ENCODE results near the gene RBBP5. TPM values are rescaled to one million over a fixed set of nuclear protein-coding genes. Genes with fewer than 3 reads are reported as not detected.

The RBBP5 gene
- total RNA-seq, 1 donor from 2014 or later = 23.2 TPM

DNA sequence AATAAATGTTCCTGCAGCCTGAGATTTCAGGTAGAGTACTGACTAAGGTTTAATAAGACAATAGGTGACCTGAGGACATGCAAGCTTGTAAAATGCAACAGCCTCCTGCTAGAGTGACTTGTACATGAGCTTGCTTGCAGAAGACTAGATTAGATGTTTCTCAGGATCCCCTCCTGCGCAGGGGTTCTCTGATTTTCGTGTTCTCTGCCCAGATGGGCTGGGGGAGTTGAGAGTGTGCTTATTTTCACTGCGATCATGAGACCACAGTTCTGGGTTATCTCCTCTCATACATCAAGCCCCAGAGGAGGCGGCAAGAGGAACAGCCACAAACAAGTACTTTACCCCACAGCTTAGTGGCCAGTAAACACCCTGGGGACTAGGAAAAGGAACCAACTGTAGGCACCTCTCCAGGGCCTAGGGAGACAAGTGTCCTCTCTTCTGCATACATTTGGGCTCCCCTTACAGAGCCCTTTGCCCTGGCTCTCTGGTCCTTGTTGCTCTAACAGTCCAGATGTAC lies 45.5 kb downstream of the RBBP5 start:
- FAIRE-seq = no peak
- no peak for DNase-seq (ENCODE audit: low spot score in 2 of 2)

DNA sequence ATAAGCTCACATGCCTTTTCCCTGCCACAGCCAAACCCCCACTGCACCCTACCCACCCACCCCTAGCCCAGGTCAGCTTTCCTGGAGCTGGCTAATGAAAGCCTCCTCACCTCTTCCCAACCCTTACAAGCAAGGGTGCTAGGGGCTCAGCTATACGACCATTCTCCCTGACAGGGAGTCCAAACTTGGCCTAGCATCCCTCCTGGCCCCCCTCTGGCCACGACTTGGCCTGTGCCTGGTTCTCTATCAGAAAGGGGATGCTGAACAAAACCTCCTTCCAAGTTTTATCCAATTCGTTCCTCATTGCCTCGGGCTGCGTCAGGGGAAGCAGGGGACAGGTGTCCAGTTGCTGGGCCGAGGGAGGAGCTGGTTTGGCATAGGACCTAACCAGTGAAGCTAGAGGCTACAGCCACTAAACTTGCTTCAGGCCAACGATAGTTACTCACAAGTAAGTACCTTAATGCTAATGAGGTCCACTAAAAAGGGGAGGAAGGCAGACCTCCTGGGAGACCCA lies 46.1 kb downstream of the RBBP5 start:
- no peak for FAIRE-seq
- DNase-seq (ENCODE audit: low spot score in 2 of 2) = no peak

DNA sequence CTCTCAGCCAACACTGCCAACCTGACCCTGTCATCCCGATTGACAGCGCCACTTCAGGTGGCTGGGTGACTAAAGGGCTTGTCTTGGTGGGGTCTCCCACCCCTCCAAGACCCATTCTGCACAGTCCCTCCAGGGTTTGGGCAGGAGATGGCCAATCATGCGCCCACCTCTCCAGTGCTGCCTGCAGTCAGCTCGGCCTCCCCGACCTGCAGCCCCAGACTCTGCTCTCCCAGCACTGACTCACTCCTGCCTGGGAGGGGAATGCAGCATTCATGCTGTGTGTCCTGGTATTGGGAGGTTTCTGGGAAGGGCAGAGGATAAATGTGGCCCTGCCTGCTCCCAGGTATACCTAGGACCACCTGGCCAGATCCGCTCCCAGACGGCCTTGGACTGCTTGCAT lies 47.3 kb downstream of the RBBP5 start:
- FAIRE-seq = no peak
- DNase-seq (ENCODE audit: low spot score in 2 of 2) = no peak

DNA sequence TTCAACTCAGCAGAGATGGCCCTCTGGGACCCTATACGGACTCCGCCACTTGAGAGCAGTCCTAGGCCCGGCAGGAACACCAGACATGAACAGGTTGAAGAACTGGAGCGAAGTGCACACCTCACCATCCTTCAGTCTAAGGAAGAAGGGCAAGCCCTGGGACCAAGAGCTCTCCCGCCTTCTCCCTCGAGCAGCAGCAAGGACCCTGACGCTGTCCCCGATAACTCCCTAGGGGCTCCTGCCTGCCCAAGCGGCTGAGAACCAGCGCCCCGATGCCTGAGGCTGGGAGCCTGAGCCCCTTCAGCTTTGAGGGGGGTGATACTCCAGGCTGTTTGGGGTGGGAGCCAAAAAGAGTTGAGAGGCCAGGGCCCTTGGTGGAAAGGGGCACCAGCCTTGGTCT lies 47.7 kb downstream of the RBBP5 start:
- no peak for FAIRE-seq
- DNase-seq (ENCODE audit: low spot score in 2 of 2) = peak in 1 of 2 donors; percentile 5

DNA sequence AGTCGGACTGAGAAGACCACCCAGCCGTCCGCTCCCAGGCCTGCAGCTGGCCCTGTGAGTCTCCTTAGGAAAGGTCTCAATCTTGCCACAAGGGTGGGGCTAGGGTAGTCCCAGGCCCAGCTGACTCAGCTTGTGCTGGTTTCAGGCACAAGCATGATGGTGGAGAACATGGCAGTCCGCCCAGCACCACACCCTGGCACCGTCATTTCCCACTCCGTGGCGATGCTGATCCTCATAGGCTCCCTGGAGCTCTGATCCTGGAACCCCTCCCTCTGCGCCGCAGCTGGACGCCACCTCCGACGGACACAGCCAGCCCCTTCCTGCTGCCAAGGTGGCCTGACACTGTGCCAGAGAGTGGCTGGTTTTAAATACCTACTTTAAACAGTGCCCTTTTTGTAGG lies 48.3 kb downstream of the RBBP5 start:
- FAIRE-seq (no peak), DNase-seq (ENCODE audit: low spot score in 2 of 2) (peak in 1 of 2 donors; percentile 10)

DNA sequence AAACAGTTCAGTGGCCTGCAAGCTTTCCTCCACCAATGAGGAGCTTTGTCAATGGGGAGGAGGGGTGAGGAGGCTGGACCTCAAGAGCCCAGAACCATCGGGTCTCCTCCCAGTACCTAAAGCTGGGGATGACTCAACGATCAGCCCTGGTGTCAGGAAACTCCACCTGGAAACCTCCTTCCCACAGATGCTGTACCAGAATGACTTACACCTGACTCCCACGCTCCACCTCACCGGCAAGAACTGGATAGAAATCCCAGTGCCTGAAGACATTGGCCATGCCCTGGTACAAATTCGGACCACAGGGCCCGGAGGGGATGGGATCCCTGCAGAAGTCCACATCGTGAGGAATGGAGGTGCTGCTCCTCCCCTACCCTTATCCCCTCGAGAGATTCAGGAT lies 48.9 kb downstream of the RBBP5 start:
- DNase-seq (ENCODE audit: low spot score in 2 of 2) (peak in 1 of 2 donors; percentile 27), FAIRE-seq (no peak)

DNA sequence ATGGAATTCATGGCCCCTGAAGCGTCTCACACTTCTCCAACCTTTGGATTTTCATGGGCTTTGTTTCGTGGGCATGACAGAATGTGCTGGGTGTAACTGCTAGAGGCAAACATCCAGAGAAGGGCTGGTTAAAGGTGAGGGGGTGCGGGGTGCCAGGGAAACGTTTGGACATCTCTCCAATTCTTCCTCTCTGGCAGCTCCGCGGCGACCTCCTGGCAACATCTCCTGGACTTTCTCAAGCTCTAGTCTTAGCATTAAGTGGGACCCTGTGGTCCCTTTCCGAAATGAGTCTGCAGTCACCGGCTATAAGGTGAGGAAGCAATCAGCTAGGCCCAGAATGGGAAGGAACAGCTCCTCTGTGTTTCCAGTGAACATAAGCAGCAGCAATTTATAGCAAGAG lies 49.5 kb downstream of the RBBP5 start:
- no peak for FAIRE-seq
- DNase-seq (ENCODE audit: low spot score in 2 of 2) = no peak

DNA sequence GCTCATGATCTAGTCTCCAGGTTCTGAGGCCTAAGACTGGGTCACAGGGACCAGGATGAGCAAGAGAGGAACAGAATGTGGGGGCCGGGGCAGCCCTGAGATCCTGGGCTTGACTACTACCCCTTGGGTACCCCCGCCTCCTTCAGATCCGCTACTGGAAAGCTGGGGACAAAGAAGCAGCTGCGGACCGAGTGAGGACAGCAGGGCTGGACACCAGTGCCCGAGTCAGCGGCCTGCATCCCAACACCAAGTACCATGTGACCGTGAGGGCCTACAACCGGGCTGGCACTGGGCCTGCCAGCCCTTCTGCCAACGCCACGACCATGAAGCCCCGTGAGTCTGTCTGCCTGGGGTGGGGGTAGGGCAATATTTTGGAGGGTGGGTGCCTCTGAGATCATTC lies 50.0 kb downstream of the RBBP5 start:
- FAIRE-seq (no peak), DNase-seq (ENCODE audit: low spot score in 2 of 2) (peak in 1 of 2 donors; percentile 28)

DNA sequence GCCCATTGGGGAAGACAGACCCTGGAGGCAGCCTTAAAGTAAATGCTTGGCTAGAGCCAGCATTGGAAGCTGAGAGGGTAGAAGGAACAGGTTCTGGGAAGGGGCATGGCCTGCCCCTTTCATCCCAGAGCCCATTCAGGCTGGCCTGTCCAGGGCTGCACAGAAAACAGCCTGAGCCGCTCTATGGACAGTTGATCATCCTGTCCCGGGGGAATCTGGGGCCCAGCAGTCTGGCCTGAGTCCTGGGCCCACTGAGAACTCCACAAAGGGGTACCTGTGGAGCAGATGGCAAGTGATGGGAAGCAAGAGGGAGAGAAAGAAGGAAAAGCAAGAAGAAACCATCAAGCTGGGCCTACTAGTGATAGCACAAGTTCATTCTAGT lies 50.8 kb downstream of the RBBP5 start:
- no peak for DNase-seq (ENCODE audit: low spot score in 2 of 2)
- no peak for FAIRE-seq

DNA sequence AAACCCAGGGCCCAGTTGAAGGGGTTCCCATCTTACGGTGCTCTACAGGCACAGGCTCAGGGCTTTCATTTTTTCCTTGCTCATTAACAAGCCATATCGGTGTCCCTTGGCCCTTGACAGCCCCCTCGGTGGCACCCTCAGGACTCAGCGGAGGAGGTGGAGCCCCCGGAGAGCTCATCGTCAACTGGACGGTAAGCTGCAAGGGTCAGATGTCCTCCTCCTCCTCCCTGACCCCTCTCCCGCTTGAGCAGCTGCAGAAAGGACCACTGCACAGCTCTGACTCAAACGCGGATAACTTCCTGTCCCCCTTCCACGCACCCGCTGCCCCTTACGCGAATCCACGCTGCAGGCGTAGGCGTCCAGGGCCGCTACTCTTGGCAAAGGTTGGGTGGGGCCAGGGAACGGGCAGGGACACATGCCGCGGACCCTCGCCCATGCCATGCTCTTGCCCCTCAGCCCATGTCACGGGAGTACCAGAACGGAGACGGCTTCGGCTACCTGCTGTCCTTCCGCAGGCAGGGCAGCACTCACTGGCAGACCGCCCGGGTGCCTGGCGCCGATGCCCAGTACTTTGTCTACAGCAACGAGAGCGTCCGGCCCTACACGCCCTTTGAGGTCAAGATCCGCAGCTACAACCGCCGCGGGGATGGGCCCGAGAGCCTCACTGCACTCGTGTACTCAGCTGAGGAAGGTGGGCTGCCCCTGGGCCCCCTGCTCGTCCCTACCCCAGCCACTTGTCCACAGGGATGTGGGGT lies 52.2 kb downstream of the RBBP5 start:
- FAIRE-seq (no peak), DNase-seq (ENCODE audit: low spot score in 2 of 2) (no peak)

DNA sequence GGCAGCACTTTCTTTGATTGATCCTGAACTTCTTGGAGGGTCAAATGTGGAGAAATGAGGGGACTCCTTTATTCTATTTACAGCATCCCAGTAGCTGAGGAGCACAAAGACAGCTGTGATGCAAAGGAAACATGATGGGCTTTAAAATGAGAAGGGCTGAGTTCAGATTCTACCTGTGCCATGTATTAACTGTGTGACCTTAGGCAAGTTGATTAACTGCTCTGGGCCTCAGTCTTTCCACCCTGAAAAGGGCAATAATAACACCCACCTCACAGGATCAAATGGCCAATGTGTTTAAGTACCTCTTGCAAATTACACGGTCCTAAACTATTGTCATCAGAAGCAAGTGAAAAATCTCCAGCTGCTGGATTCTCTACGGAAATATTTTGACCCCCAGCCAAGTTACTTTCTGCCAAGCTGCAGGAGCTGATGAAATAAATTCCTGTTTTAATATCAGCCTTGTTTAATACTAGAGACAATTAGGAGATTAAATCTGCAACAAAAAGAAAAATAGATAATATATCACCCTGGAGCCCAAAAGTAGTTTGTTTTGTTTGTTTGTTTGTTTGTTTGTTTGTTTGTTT lies 53.2 kb downstream of the RBBP5 start:
- FAIRE-seq = no peak
- no peak for DNase-seq (ENCODE audit: low spot score in 2 of 2)

DNA sequence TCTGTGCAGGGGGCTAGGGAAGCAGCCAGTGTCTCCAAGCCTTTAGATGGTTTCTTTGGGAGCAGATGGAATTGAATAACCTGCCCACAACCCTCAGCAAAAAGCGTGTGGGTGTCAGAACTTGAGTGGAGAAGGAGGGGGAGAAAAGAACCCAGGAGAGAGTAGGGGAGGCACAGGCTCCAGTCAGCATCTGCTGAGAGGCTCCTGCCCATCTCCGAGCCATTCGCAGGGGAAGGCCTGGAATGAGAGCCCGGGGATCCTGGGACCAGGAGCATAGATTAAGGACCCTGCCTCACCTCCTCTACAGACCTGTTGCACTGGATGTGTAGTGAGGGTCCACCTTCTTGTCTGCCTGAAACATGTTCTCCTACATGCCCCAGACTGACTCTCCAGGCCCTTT lies 53.8 kb downstream of the RBBP5 start:
- DNase-seq (ENCODE audit: low spot score in 2 of 2) (no peak), FAIRE-seq (no peak)

DNA sequence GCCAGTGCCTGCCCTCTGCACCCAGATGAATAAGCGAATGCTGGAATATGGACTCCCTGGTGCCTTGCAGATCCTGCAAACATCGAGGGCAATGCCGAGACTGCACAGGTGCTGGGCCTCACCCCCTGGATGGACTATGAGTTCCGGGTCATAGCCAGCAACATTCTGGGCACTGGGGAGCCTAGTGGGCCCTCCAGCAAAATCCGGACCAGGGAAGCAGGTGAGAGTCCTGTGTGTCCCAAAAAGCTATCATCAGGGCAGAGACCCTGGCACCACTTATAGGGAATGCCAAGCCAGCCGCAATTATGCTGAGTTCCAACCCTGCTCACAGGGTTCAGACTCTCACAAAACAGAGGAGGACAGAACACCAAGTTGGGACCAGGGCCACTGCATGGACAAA lies 54.7 kb downstream of the RBBP5 start:
- no peak for DNase-seq (ENCODE audit: low spot score in 2 of 2)
- no peak for FAIRE-seq

DNA sequence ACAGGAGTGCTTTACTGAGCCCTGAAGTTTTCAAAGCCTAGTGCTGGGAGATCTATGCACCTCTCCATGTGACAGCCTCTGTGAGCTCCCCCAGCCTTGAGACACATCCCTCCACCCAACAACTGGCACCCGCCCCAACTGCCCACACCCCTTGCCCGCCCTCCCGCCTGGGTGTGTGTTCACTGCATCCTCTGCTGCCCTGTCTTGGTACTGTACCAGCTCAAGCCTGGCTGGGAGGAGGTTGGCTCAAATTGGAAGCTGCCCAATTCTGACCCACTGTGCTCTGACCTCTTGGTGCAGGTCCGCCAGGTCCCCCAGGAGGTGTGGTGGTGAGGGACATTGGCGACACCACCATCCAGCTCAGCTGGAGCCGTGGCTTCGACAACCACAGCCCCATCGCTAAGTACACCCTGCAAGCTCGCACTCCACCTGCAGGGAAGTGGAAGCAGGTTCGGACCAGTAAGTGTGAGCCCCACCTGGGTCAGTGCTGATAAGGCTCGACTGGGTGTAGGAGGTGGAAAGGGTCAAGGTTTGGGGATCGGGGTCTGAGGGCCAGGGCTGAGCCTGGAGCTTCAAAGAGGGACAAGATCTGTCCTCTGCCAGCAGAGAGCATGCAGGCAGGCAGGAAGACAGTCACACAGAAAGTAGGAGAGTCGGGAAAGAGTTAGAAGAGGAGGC lies 55.5 kb downstream of the RBBP5 start:
- FAIRE-seq (no peak), DNase-seq (ENCODE audit: low spot score in 2 of 2) (no peak)

DNA sequence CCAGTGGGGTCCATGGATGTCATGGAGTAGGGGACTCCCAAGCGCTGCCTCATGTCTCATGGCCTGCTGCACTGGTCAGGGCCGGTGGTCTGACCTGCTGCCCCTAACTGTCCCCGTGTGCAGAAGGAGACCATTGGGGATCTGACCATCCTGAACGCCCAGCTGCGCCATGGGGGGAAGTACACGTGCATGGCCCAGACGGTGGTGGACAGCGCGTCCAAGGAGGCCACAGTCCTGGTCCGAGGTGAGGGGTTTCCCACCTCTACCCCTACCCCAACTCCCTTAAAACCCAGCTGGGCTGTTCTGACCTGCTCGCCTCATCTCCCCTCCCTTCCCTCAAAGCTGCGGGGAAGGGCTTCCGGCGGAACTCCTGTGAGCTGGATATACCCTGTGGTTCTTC lies 56.1 kb downstream of the RBBP5 start:
- DNase-seq (ENCODE audit: low spot score in 2 of 2) (no peak), FAIRE-seq (no peak)

DNA sequence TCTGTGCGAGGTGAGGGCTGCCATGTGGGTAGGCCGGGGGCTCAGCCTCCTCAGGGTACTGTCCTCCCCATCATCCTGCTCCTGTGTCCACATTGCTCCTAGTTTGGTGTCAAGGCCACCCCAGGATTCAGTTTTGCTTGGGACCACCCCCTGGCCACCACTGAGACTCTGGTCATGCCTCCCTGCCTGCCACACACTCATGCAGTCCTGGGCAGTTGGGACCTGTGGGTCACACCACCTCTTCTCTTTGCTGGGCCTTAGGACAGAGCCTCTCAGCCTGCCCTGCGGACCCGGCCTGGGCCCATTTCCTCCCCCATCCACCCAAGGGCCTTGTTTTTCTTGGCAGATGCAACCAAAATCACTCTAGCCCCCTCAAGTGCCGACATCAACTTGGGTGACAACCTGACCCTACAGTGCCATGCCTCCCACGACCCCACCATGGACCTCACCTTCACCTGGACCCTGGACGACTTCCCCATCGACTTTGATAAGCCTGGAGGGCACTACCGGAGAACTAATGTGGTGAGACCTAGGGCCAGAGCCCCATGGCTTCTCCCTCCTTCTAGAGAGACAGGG lies 56.9 kb downstream of the RBBP5 start:
- no peak for DNase-seq (ENCODE audit: low spot score in 2 of 2)
- no peak for FAIRE-seq

DNA sequence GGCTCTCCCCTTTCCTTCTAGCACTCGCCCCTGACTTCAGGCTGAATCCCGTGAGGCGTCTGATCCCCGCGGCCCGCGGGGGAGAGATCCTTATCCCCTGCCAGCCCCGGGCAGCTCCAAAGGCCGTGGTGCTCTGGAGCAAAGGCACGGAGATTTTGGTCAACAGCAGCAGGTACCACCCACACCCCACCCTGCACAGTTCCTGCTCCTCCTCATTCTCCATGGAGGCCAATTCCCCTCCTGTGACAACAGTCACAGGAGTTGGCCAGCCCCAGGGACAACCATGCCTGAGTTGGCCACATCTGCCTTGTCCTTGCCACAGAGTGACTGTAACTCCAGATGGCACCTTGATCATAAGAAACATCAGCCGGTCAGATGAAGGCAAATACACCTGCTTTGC lies 57.5 kb downstream of the RBBP5 start:
- FAIRE-seq = no peak

DNA sequence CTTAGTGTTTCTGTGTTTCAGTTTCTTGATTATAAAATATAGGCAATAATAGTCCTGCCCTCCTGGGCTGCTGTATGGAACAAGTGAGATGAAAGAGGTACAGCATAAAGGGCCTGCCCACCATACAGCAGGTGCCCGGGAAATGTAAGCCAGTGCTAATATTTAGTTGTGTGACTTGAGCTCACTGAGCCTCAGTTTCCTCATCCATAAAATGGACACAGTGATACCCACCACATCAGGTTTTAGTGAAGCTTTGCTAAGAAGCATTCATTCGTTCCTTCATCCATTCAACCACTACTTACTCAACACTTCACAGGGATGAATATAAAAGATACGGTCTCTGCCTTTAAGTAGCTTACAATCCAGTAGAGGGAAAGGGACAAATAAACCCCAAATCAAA lies 58.9 kb downstream of the RBBP5 start:
- no peak for DNase-seq (ENCODE audit: low spot score in 2 of 2)
- no peak for FAIRE-seq

More for the DNA sequence above, 57.5 kb downstream of the RBBP5 start:
- no peak for DNase-seq (ENCODE audit: low spot score in 2 of 2)

DNA sequence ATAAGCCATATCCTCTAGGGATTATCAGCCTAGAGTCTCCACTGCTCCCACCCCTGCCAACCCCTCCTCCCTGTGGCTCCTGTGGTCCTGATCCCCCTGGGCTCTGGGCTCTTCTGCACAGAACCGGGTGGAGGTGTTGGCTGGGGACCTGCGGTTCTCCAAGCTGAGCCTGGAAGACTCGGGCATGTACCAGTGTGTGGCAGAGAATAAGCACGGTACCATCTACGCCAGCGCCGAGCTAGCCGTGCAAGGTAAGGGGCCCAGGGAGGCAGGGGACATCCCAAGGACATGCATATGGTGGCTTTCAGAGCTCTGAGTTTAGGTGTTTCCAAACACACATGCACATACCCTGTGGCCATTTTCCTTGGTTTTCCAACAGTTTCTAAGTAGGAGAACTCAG lies 59.5 kb downstream of the RBBP5 start:
- no peak for FAIRE-seq
- DNase-seq (ENCODE audit: low spot score in 2 of 2) = no peak

DNA sequence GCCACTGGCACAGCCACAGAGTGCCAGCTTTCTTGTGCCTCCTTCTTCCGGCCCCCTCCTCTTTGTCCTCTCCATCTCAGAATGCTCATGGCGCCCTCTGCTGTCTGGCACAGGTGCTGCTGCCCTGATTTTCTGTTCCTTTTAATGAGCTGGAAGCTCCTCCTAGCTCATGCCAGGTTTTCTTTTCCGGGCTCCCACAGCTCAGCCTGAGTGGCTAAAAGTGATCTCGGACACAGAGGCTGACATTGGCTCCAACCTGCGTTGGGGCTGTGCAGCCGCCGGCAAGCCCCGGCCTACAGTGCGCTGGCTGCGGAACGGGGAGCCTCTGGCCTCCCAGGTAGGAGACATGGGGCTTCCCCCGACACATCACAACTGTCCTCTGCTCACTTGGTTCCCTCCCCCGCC lies 60.1 kb downstream of the RBBP5 start:
- DNase-seq (ENCODE audit: low spot score in 2 of 2) (peak; percentile 61 to 86), FAIRE-seq (no peak)

DNA sequence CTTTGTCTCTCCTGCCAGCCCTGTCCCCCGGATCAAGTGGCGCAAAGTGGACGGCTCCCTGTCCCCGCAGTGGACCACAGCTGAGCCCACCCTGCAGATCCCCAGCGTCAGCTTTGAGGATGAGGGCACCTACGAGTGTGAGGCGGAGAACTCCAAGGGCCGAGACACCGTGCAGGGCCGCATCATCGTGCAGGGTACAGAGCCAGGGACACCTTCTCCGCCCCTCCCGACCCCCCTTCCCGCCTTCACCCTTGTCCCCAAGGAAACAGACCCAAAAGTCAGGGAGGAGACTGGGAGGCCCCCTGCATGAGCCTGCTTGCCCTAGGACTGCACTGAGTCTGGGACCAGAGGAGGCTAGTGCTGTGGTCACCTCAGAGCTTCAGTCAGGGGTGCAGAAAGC lies 60.6 kb downstream of the RBBP5 start:
- DNase-seq (ENCODE audit: low spot score in 2 of 2) (no peak), FAIRE-seq (no peak)
